ENCODE measurements around the gene ALPL. TPM values are rescaled to one million over a fixed set of nuclear protein-coding genes. Genes with fewer than 3 reads are reported as not detected.
A peak's percentile ranks its signal among the peaks of the same experiment; 100 is the strongest.

Gene ALPL
- total RNA-seq, 6 donors from 2014 or later, result 72.3 to 327 (median 182) TPM

- Histone ChIP-seq H3K36me3 (no peaks in the 10 kb centered on the region), H3K4me1 (no peaks in the 10 kb centered on the region), H3K4me3 (no peak overlapping the region), H3K27ac (no peak overlapping the region), H3K9me3 (no peaks in the 10 kb centered on the region), H3K27me3 (no peaks in the 10 kb centered on the region)
- no peak for DNase-seq
- WGBS, 2 donors, result 75 to 78% methylated on average over 5 to 7 of the region's 7 CpGs
- TF ChIP-seq EP300 (IDR thresholded peaks at IDR 0.05) (no peak), POLR2AphosphoS5 (IDR thresholded peaks at IDR 0.05) (no peak), CTCF (IDR thresholded peaks at IDR 0.05) (no peak), POLR2A (IDR thresholded peaks at IDR 0.05) (no peak)
- ATAC-seq (ENCODE audit: low FRiP score in 2 of 2), result no peak
These were observed 11.7 kb upstream of the ALPL start for GRCh38 chr1:21497466-21498061.

- Histone ChIP-seq H3K36me3 (no peaks in the 10 kb centered on the region), H3K9me3 (no peaks in the 10 kb centered on the region), H3K4me3 (no peak overlapping the region), H3K4me1 (no peaks in the 10 kb centered on the region), H3K27me3 (no peaks in the 10 kb centered on the region), H3K27ac (no peak overlapping the region)
- no peak for ATAC-seq (ENCODE audit: low FRiP score in 2 of 2)
- DNase-seq, result no peak
- WGBS, 2 donors, result 83 to 100% methylated on average over 1 of the region's 1 CpG
- no peak for TF ChIP-seq EP300 (IDR thresholded peaks at IDR 0.05)
- TF ChIP-seq POLR2AphosphoS5 (IDR thresholded peaks at IDR 0.05), result no peak
- no peak for TF ChIP-seq POLR2A (IDR thresholded peaks at IDR 0.05)
- TF ChIP-seq CTCF (IDR thresholded peaks at IDR 0.05), result no peak
These were observed 9.8 kb upstream of the ALPL start for GRCh38 chr1:21499283-21499950.

GRCh38 chr1:21503706-21504377 lies 5.4 kb upstream of the ALPL start:
- Histone ChIP-seq H3K27me3 (peaks cover 0 to 7% (median 0%) of the 10 kb centered on the region in 4 donors), H3K4me1 (peaks cover 3 to 5% (median 4%) of the 10 kb centered on the region in 4 donors), H3K36me3 (no peaks in the 10 kb centered on the region), H3K4me3 (no peak overlapping the region), H3K9me3 (no peaks in the 10 kb centered on the region), H3K27ac (no peak overlapping the region)
- no peak for TF ChIP-seq POLR2A (IDR thresholded peaks at IDR 0.05)
- TF ChIP-seq POLR2AphosphoS5 (IDR thresholded peaks at IDR 0.05), result no peak
- TF ChIP-seq EP300 (IDR thresholded peaks at IDR 0.05), result no peak
- TF ChIP-seq CTCF (IDR thresholded peaks at IDR 0.05), result no peak
- WGBS, 2 donors, result 71% methylated on average over 6 to 7 of the region's 7 CpGs
- no peak for DNase-seq
- peak in 1 of 2 donors; percentile 8 for ATAC-seq (ENCODE audit: low FRiP score in 2 of 2)

GRCh38 chr1:21506804-21507203 lies 2.4 kb upstream of the ALPL start:
- TF ChIP-seq CTCF (IDR thresholded peaks at IDR 0.05) (no peak), EP300 (IDR thresholded peaks at IDR 0.05) (no peak), POLR2AphosphoS5 (IDR thresholded peaks at IDR 0.05) (no peak), POLR2A (IDR thresholded peaks at IDR 0.05) (no peak)
- peaks cover 6 to 23% (median 14%) of the 10 kb centered on the region in 4 donors for H3K4me1 ChIP-seq
- H3K27me3 ChIP-seq, result peaks cover 0 to 8% (median 2%) of the 10 kb centered on the region in 4 donors
- H3K27ac ChIP-seq, result no peak overlapping the region
- ATAC-seq (ENCODE audit: low FRiP score in 2 of 2) (no peak), DNase-seq (no peak)
- H3K9me3 ChIP-seq, result no peaks in the 10 kb centered on the region
- no peak overlapping the region for H3K4me3 ChIP-seq
- no peaks in the 10 kb centered on the region for H3K36me3 ChIP-seq
- 30 to 72% methylated on average over 2 to 4 of the region's 4 CpGs for WGBS, 2 donors

Measured in upper lobe of left lung (tissue), 6 donors.